ENCODE results near the gene TP53BP1.

DNA sequence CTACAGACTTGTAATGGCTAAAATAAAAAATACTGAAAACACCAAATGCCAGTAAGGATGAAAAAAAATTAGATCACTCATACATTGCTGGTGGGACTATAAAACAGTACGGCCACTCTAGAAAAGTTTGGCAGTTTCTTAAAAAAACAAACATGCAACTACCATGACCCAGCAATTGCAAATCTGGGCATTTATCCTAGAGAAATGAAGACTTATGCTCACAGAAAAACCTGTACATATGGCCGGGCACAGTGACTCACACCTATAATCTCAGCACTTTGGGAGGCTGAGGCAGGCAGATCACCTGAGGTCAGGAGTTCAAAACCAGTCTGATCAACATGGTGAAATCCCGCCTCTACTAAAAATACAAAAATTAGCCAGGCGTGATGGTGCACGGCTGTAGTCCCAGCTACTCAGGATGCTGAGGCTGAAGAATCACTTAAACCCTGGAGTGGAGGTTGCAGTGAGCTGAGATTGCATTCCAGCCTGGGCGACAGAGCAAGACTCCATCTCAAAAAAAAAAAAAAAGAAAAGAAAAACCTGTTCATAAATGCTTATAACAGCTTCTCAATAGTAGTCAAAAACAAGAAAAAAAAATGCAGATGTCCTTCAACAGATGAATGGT lies 5.6 kb downstream of the TP53BP1 start:
- TF ChIP-seq ELF3 (CRISPR knock-in tag; IDR thresholded peaks at IDR 0.05) = no peak
- no peak for TF ChIP-seq MXI1 (IDR thresholded peaks at IDR 0.05; ENCODE audit: borderline replicate concordance, low read depth, low read length)
- TF ChIP-seq SOX6 (IDR thresholded peaks at IDR 0.05) = no peak
- TF ChIP-seq SOX6 (CRISPR knock-in tag; IDR thresholded peaks at IDR 0.05) = no peak
- no peak for TF ChIP-seq ZNF496 (CRISPR knock-in tag; IDR thresholded peaks at IDR 0.05; ENCODE audit: insufficient replicate concordance)
- TF ChIP-seq RARA (CRISPR knock-in tag; IDR thresholded peaks at IDR 0.05) = no peak
- TF ChIP-seq, protein P1, sequence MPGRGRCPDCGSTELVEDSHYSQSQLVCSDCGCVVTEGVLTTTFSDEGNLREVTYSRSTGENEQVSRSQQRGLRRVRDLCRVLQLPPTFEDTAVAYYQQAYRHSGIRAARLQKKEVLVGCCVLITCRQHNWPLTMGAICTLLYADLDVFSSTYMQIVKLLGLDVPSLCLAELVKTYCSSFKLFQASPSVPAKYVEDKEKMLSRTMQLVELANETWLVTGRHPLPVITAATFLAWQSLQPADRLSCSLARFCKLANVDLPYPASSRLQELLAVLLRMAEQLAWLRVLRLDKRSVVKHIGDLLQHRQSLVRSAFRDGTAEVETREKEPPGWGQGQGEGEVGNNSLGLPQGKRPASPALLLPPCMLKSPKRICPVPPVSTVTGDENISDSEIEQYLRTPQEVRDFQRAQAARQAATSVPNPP (CRISPR knock-in tag; IDR thresholded peaks at IDR 0.05) = no peak
- TF ChIP-seq, protein P2, sequence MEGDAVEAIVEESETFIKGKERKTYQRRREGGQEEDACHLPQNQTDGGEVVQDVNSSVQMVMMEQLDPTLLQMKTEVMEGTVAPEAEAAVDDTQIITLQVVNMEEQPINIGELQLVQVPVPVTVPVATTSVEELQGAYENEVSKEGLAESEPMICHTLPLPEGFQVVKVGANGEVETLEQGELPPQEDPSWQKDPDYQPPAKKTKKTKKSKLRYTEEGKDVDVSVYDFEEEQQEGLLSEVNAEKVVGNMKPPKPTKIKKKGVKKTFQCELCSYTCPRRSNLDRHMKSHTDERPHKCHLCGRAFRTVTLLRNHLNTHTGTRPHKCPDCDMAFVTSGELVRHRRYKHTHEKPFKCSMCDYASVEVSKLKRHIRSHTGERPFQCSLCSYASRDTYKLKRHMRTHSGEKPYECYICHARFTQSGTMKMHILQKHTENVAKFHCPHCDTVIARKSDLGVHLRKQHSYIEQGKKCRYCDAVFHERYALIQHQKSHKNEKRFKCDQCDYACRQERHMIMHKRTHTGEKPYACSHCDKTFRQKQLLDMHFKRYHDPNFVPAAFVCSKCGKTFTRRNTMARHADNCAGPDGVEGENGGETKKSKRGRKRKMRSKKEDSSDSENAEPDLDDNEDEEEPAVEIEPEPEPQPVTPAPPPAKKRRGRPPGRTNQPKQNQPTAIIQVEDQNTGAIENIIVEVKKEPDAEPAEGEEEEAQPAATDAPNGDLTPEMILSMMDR (CRISPR knock-in tag; IDR thresholded peaks at IDR 0.05) = no peak
- TF ChIP-seq, protein P3, sequence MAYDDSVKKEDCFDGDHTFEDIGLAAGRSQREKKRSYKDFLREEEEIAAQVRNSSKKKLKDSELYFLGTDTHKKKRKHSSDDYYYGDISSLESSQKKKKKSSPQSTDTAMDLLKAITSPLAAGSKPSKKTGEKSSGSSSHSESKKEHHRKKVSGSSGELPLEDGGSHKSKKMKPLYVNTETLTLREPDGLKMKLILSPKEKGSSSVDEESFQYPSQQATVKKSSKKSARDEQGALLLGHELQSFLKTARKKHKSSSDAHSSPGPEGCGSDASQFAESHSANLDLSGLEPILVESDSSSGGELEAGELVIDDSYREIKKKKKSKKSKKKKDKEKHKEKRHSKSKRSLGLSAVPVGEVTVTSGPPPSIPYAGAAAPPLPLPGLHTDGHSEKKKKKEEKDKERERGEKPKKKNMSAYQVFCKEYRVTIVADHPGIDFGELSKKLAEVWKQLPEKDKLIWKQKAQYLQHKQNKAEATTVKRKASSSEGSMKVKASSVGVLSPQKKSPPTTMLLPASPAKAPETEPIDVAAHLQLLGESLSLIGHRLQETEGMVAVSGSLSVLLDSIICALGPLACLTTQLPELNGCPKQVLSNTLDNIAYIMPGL (CRISPR knock-in tag; IDR thresholded peaks at IDR 0.05; ENCODE audit: borderline replicate concordance in 1 of 2, low read depth in 1 of 2) = no peak
- no peak for TF ChIP-seq JUND (CRISPR knock-in tag; IDR thresholded peaks at IDR 0.05)
- no peak for TF ChIP-seq RFX1 (IDR thresholded peaks at IDR 0.05)
- TF ChIP-seq, protein P4, sequence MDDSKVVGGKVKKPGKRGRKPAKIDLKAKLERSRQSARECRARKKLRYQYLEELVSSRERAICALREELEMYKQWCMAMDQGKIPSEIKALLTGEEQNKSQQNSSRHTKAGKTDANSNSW (CRISPR knock-in tag; IDR thresholded peaks at IDR 0.05; ENCODE audit: borderline replicate concordance) = no peak

Data from HepG2 (cell line).